ENCODE measurements around the gene NCOA5. TPM values are rescaled to one million over a fixed set of nuclear protein-coding genes. Genes with fewer than 3 reads are reported as not detected.
A peak's percentile ranks its signal among the peaks of the same experiment; 100 is the strongest.

The NCOA5 gene
- total and polyA plus RNA-seq, 9 of the 15 experiments (the other 6 are each of a cell fraction or from before 2014, with no cell fraction given): 3.9 to 22.8 (median 13.8) TPM

GRCh38 chr20:46132705-46133120 lies 43.0 kb upstream of the NCOA5 start (continued):
- TF ChIP-seq ZNF175 (CRISPR knock-in tag; IDR thresholded peaks at IDR 0.05; ENCODE audit: low read depth) (no peak), FOXJ3 (CRISPR knock-in tag; IDR thresholded peaks at IDR 0.05) (no peak), ZNF280A (IDR thresholded peaks at IDR 0.05; ENCODE audit: low read depth, partially characterized antibody) (no peak), PRPF4 (IDR thresholded peaks at IDR 0.05; ENCODE audit: insufficient read depth, low read depth, low read length, poor library complexity, severe bottlenecking) (no peak), MYC (IDR thresholded peaks at IDR 0.05; ENCODE audit: low read depth, low read length) (peak; percentile 38; the same call in 1 of the 2 replicates), MYC (CRISPR knock-in tag; IDR thresholded peaks at IDR 0.05; ENCODE audit: borderline replicate concordance, low read depth) (no peak), ATF1 (CRISPR knock-in tag; IDR thresholded peaks at IDR 0.05) (no peak), ATF1 (tag; IDR thresholded peaks at IDR 0.05) (peak; percentile 21; the same call in 1 of the 2 replicates), EGR1 (conservative IDR thresholded peaks at IDR 0.05) (peak; percentile 73), ZNF398 (CRISPR knock-in tag; IDR thresholded peaks at IDR 0.05) (no peak), NR2C1 (IDR thresholded peaks at IDR 0.05) (no peak), NR2C1 (tag; IDR thresholded peaks at IDR 0.05) (no peak), E2F6 (IDR thresholded peaks at IDR 0.05; ENCODE audit: borderline replicate concordance in 1 of 2, extremely low read depth in 1 of 2, insufficient read depth in 1 of 2, insufficient read length in 1 of 2, low read depth in 1 of 2, low read length in 1 of 2, poor library complexity in 1 of 2, severe bottlenecking in 1 of 2) (no peak), CTCFL (IDR thresholded peaks at IDR 0.05; ENCODE audit: borderline replicate concordance, insufficient read depth, low read depth, low read length, poor library complexity, severe bottlenecking) (peak; percentile 42), ADNP (tag; IDR thresholded peaks at IDR 0.05) (no peak), RBM14 (IDR thresholded peaks at IDR 0.05; ENCODE audit: borderline replicate concordance, insufficient read depth, low read depth, low read length) (no peak), SMC3 (conservative IDR thresholded peaks at IDR 0.05; ENCODE audit: insufficient read depth, low read depth, low read length) (peak; percentile 93), ZNF143 (CRISPR knock-in tag; IDR thresholded peaks at IDR 0.05) (no peak), CBFA2T2 (conservative IDR thresholded peaks at IDR 0.05) (no peak), GABPB1 (CRISPR knock-in tag; IDR thresholded peaks at IDR 0.05) (no peak), GATAD2A (IDR thresholded peaks at IDR 0.05) (no peak), RCOR1 (IDR thresholded peaks at IDR 0.05; ENCODE audit: borderline replicate concordance in 1 of 2, low read depth in 2 of 2, low read length in 2 of 2) (0 out of 4 replicates have a peak, but pooled peaks of 1 of the 2 experiments have one; percentile 12)
